ENCODE data around the gene STPG1. TPM values are rescaled to one million over a fixed set of nuclear protein-coding genes. Genes with fewer than 3 reads are reported as not detected.

Gene STPG1
- 13.3 TPM in 2 replicates for total RNA-seq

GRCh38 chr1:24413350-24414163 lies at the start of gene STPG1:
STPG1 (minus strand) TSS chr1:24413782; CDS start chr1:24401388, 12,394 bp downstream.

GRCh38 chr1:24415334-24415909 lies 1.8 kb upstream of the STPG1 start, which contains the start of gene NIPAL3:
NIPAL3 (plus strand) TSS chr1:24415802; CDS start chr1:24419548, 3,746 bp downstream.

GRCh38 chr1:24319312-24319863 lies 94.2 kb downstream of the STPG1 start, which contains the start of gene GRHL3:
GRHL3 (plus strand) TSS chr1:24319357; CDS start chr1:24319552, 195 bp downstream.

Other genes with a start within 250 kb of the STPG1 start
- gene IFNLR1, start 226.5 kb downstream of the STPG1 start, total RNA-seq = under 0.01 TPM in 1 of 2 replicates, not detected in the other
- not detected in 2 replicates for gene GRHL3, start 94.4 kb downstream of the STPG1 start, total RNA-seq
- 57.7 and 61.5 TPM in 2 replicates for gene NIPAL3, start 2.0 kb upstream of the STPG1 start, total RNA-seq
- 14.9 and 20.8 TPM in 2 replicates for gene RCAN3, start 89.1 kb upstream of the STPG1 start, total RNA-seq
- not detected in 2 replicates for gene NCMAP, start 142.3 kb upstream of the STPG1 start, total RNA-seq
- gene SRRM1, start 229.5 kb upstream of the STPG1 start, total RNA-seq = 23.0 and 27.1 TPM in 2 replicates

Data from myometrial cell (primary cell).